Measurements from ENCODE around the gene ZDHHC9. TPM values are rescaled to one million over a fixed set of nuclear protein-coding genes. Genes with fewer than 3 reads are reported as not detected.

ZDHHC9 gene
- total and polyA plus RNA-seq, 2 donors (not counting 1 experiment from before 2014, with no cell fraction given) = 1.3 to 6.1 TPM

DNA sequence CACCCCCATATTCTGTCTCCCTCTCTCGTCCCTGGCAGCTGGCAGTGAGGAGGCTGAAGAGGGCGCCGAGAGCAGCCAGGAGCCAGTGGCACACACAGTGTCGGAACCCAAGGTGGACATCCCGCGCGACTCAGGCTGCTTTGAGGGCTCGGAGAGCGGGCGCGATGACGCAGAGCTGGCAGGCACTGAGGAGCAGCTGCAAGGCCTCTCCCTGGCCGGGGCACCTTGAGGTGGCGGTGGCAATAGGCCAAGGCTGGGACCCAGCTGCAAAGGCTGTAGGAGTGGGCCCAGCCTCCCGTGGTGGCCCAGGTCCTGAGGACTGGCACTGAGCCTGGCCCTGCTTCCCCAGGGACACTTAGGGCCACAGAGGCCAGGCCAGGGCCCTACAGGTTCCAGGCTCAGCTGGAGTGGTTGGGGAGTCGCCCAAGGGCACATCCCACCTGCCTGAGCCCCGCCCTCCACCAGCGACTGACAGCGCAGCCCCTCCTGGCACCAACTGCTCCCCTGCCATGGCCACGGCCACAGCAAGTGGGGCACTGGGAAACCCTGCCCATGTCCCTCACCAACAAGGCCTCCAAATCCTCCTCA is 50.0 kb downstream of the ZDHHC9 start:
- POLR2A ChIA-PET = no interaction called here
- Histone ChIP-seq H3K27me3 (replicated peaks in 1 of 4; ENCODE audit: control extremely low read depth in 1 of 4, control insufficient read depth in 3 of 4, insufficient read depth in 4 of 4, low read length in 3 of 4) (no peaks in the 10 kb centered on the region), H3K27ac (ENCODE audit: low read length in 2 of 2) (peak overlapping the region in 1 of 2 donors; percentile 41), H3K79me2 (ENCODE audit: control insufficient read depth, insufficient read depth, low read length) (peaks cover 7% of the 10 kb centered on the region), H3K9me3 (ENCODE audit: control extremely low read depth in 1 of 3, control insufficient read depth in 2 of 3, insufficient read depth in 1 of 3, low read length in 2 of 3) (no peaks in the 10 kb centered on the region), H4K20me1 (ENCODE audit: control insufficient read depth, insufficient read depth, low read length, poor library complexity, severe bottlenecking) (peaks cover 72% of the 10 kb centered on the region), H3K4me3 (ENCODE audit: control extremely low read depth in 1 of 5, extremely low read depth in 1 of 5, insufficient read depth in 1 of 5, low read depth in 2 of 5, low read length in 4 of 5) (no peak overlapping the region), H3K9ac (ENCODE audit: low read length) (no peak overlapping the region), H3K4me1 (ENCODE audit: control insufficient read depth in 2 of 2, insufficient read depth in 2 of 2, low read length in 2 of 2) (no peaks in the 10 kb centered on the region), H3K36me3 (replicated peaks in 1 of 2; ENCODE audit: control extremely low read depth in 1 of 2, control insufficient read depth in 1 of 2, extremely low read depth in 1 of 2, insufficient read depth in 2 of 2, low read length in 1 of 2) (peaks cover 2 to 85% of the 10 kb centered on the region in 2 experiments), H3K4me2 (replicated peaks; ENCODE audit: low read depth, low read length, poor library complexity, severe bottlenecking) (no peak overlapping the region), H2AFZ (ENCODE audit: insufficient read depth, low read depth, low read length, poor library complexity, severe bottlenecking) (no peak overlapping the region)
- Mint-ChIP-seq H3K9me3 (ENCODE audit: insufficient read depth) (no peaks in the 10 kb centered on the region), H3K27ac (peak overlapping the region; percentile 32), H3K4me3 (no peak overlapping the region), H3K27me3 (no peaks in the 10 kb centered on the region), H3K4me1 (peaks cover 2% of the 10 kb centered on the region)
- no peak for DNase-seq
- WGBS (ENCODE audit: insufficient coverage) = 95% methylated on average over 15 of the region's 20 CpGs
- TF ChIP-seq EZH2 (IDR thresholded peaks at IDR 0.05; ENCODE audit: borderline replicate concordance, insufficient read depth, low read depth, low read length, poor library complexity, severe bottlenecking) = no peak
- TF ChIP-seq, protein P1, sequence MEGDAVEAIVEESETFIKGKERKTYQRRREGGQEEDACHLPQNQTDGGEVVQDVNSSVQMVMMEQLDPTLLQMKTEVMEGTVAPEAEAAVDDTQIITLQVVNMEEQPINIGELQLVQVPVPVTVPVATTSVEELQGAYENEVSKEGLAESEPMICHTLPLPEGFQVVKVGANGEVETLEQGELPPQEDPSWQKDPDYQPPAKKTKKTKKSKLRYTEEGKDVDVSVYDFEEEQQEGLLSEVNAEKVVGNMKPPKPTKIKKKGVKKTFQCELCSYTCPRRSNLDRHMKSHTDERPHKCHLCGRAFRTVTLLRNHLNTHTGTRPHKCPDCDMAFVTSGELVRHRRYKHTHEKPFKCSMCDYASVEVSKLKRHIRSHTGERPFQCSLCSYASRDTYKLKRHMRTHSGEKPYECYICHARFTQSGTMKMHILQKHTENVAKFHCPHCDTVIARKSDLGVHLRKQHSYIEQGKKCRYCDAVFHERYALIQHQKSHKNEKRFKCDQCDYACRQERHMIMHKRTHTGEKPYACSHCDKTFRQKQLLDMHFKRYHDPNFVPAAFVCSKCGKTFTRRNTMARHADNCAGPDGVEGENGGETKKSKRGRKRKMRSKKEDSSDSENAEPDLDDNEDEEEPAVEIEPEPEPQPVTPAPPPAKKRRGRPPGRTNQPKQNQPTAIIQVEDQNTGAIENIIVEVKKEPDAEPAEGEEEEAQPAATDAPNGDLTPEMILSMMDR (IDR thresholded peaks at IDR 0.05) = no peak
- CTCF ChIA-PET = interaction anchor here (1.7 kb wide), 1 partner anchor 29 kb away, joined by 7 read pairs; no protein-coding TSS in a partner anchor
- intact Hi-C loops (cut with micrococcal nuclease) = no loop called here
- no peak for ATAC-seq (ENCODE audit: low read depth)

DNA sequence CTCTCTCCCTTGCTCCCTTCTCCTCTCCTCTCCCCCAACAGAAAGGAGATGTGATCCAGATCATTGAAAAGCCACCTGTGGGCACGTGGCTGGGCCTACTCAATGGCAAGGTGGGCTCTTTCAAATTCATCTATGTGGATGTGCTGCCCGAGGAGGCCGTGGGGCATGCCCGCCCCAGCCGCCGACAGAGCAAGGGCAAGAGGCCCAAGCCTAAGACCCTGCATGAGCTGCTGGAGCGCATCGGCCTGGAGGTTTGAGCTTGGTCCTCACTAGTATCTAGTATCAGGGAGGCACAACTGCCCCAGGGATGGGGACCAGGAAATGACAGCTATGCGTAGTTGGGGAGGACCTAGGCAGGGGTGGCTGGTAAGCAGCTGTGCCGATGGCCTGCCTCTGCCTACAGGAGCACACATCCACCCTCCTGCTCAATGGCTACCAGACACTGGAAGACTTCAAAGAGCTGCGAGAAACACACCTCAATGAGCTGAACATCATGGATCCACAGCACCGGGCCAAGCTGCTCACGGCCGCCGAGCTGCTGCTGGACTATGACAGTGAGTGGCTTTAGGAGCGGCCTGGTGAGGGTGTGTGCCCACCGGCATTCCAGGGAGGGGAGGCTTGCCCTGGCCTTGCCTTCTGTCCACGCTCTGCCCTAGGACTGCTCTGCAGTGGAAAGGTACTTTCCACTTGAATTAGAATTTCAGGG is 50.9 kb downstream of the ZDHHC9 start:
- intact Hi-C loops (cut with micrococcal nuclease) = no loop called here
- WGBS (ENCODE audit: insufficient coverage) = 94% methylated on average over 6 of the region's 18 CpGs
- H3K9me3 ChIP-seq (ENCODE audit: control extremely low read depth in 1 of 3, control insufficient read depth in 2 of 3, insufficient read depth in 1 of 3, low read length in 2 of 3) = no peaks in the 10 kb centered on the region
- H3K4me1 Mint-ChIP-seq = peaks cover 6% of the 10 kb centered on the region
- ChIA-PET CTCF (interaction anchor here (1.0 to 1.7 kb wide), 5 partner anchors 19 to 115 kb away, joined by 3 to 7 read pairs (median 3); no protein-coding TSS in a partner anchor), POLR2A (interaction anchor here (1.1 to 1.4 kb wide), 2 partner anchors 11 to 36 kb away, joined by 3 read pairs; no protein-coding TSS in a partner anchor)
- TF ChIP-seq EZH2 (IDR thresholded peaks at IDR 0.05; ENCODE audit: borderline replicate concordance, insufficient read depth, low read depth, low read length, poor library complexity, severe bottlenecking) = no peak
- TF ChIP-seq, protein P1 (IDR thresholded peaks at IDR 0.05) = no peak
- peak overlapping the region in 1 of 2 donors; percentile 23 for H3K27ac ChIP-seq (ENCODE audit: low read length in 2 of 2)
- H3K4me2 ChIP-seq (replicated peaks; ENCODE audit: low read depth, low read length, poor library complexity, severe bottlenecking) = no peak overlapping the region
- peaks cover 15% of the 10 kb centered on the region for H3K79me2 ChIP-seq (ENCODE audit: control insufficient read depth, insufficient read depth, low read length)
- no peak overlapping the region for H3K4me3 ChIP-seq (ENCODE audit: control extremely low read depth in 1 of 5, extremely low read depth in 1 of 5, insufficient read depth in 1 of 5, low read depth in 2 of 5, low read length in 4 of 5)
- no peak overlapping the region for H3K9ac ChIP-seq (ENCODE audit: low read length)
- H3K36me3 ChIP-seq (replicated peaks in 1 of 2; ENCODE audit: control extremely low read depth in 1 of 2, control insufficient read depth in 1 of 2, extremely low read depth in 1 of 2, insufficient read depth in 2 of 2, low read length in 1 of 2) = peaks cover 0 to 89% of the 10 kb centered on the region in 2 experiments
- ATAC-seq (ENCODE audit: low read depth) (no peak), DNase-seq (peak; percentile 2)
- H3K4me3 Mint-ChIP-seq = no peak overlapping the region
- peak overlapping the region; percentile 73 for H3K27ac Mint-ChIP-seq
- no peaks in the 10 kb centered on the region for H3K27me3 Mint-ChIP-seq
- H3K4me1 ChIP-seq (ENCODE audit: control insufficient read depth in 2 of 2, insufficient read depth in 2 of 2, low read length in 2 of 2) = peaks cover 5 to 7% of the 10 kb centered on the region in 2 donors
- H4K20me1 ChIP-seq (ENCODE audit: control insufficient read depth, insufficient read depth, low read length, poor library complexity, severe bottlenecking) = peaks cover 81% of the 10 kb centered on the region
- no peaks in the 10 kb centered on the region for H3K9me3 Mint-ChIP-seq (ENCODE audit: insufficient read depth)
- H3K27me3 ChIP-seq (replicated peaks in 1 of 4; ENCODE audit: control extremely low read depth in 1 of 4, control insufficient read depth in 3 of 4, insufficient read depth in 4 of 4, low read length in 3 of 4) = no peaks in the 10 kb centered on the region
- no peak overlapping the region for H2AFZ ChIP-seq (ENCODE audit: insufficient read depth, low read depth, low read length, poor library complexity, severe bottlenecking)
